Measurements from ENCODE around the gene LGSN.
"Not testable (repeated sequence)": the region's sequence is repeated elsewhere in the genome, so short reads cannot be mapped to it uniquely, and the experiment has no call there.

LGSN gene

GRCh38 chr6:63319939-63320338, at the start of gene LGSN:
LGSN (minus strand) TSS chr6:63319983; CDS start chr6:63319943, 40 bp downstream.
- DNase-seq (ENCODE audit: low read depth), result no peak

GRCh38 chr6:63368347-63368746, 48.6 kb upstream of the LGSN start:
- no peak for DNase-seq (ENCODE audit: low read depth)

GRCh38 chr6:63362500-63363120, 42.8 kb upstream of the LGSN start:
- DNase-seq (ENCODE audit: low read depth), result not testable (repeated sequence)

GRCh38 chr6:63357384-63357783, 37.6 kb upstream of the LGSN start:
- not testable (repeated sequence) for DNase-seq (ENCODE audit: low read depth)

GRCh38 chr6:63355632-63356031, 35.8 kb upstream of the LGSN start:
- DNase-seq (ENCODE audit: low read depth), result no peak

GRCh38 chr6:63353286-63353630, 33.5 kb upstream of the LGSN start:
- no peak for DNase-seq (ENCODE audit: low read depth)

- no peak for DNase-seq (ENCODE audit: low read depth)
Measured at GRCh38 chr6:63352544-63353285, 32.9 kb upstream of the LGSN start.

- no peak for DNase-seq (ENCODE audit: low read depth)
Measured at GRCh38 chr6:63352069-63352543, 32.3 kb upstream of the LGSN start.

- DNase-seq (ENCODE audit: low read depth), result no peak
Measured at GRCh38 chr6:63349401-63349800, 29.6 kb upstream of the LGSN start.

- DNase-seq (ENCODE audit: low read depth), result no peak
Measured at GRCh38 chr6:63348836-63349235, 29.1 kb upstream of the LGSN start.

GRCh38 chr6:63347599-63347998, 27.8 kb upstream of the LGSN start:
- DNase-seq (ENCODE audit: low read depth), result no peak

- no peak for DNase-seq (ENCODE audit: low read depth)
Measured at GRCh38 chr6:63346217-63346835, 26.5 kb upstream of the LGSN start.

GRCh38 chr6:63340351-63340750, 20.6 kb upstream of the LGSN start:
- DNase-seq (ENCODE audit: low read depth), result no peak

GRCh38 chr6:63334652-63335051, 14.9 kb upstream of the LGSN start:
- not testable (repeated sequence) for DNase-seq (ENCODE audit: low read depth)

GRCh38 chr6:63333440-63333839, 13.7 kb upstream of the LGSN start:
- no peak for DNase-seq (ENCODE audit: low read depth)

GRCh38 chr6:63326630-63327029, 6.8 kb upstream of the LGSN start:
- DNase-seq (ENCODE audit: low read depth), result not testable (repeated sequence)

- DNase-seq (ENCODE audit: low read depth), result no peak
Measured at GRCh38 chr6:63322981-63323380, 3.2 kb upstream of the LGSN start.

- DNase-seq (ENCODE audit: low read depth), result no peak
Measured at GRCh38 chr6:63321821-63322220, 2.0 kb upstream of the LGSN start.

GRCh38 chr6:63317641-63318040, 2.1 kb downstream of the LGSN start:
- no peak for DNase-seq (ENCODE audit: low read depth)

- no peak for DNase-seq (ENCODE audit: low read depth)
Measured at GRCh38 chr6:63316113-63316512, 3.7 kb downstream of the LGSN start.

GRCh38 chr6:63313111-63313510, 6.7 kb downstream of the LGSN start:
- DNase-seq (ENCODE audit: low read depth), result no peak

- no peak for DNase-seq (ENCODE audit: low read depth)
Measured at GRCh38 chr6:63307581-63308246, 12.1 kb downstream of the LGSN start.

GRCh38 chr6:63306420-63306819, 13.4 kb downstream of the LGSN start:
- no peak for DNase-seq (ENCODE audit: low read depth)

Data from activated T-cell treated with anti-CD3 and anti-CD28 coated beads for 1 hour (primary cell).